GM18502 (cell line): ENCODE data around the gene LARGE1.
A peak's percentile ranks its signal among the peaks of the same experiment; 100 is the strongest.

Experiments
- ATAC-seq: cut with Tn5 transposase; IDR thresholded peaks from one replicate; pipeline ENCODE4 v1.9.1; 2021; ENCODE audit warnings: mild to moderate bottlenecking; ENCODE audit not compliant: unreplicated experiment, poor library complexity

LARGE1 gene

GRCh38 chr22:33315954-33316353 lies 604.3 kb downstream of the LARGE1 start:
- ATAC-seq: no peak

- no peak for ATAC-seq
These were observed 605.2 kb downstream of the LARGE1 start for GRCh38 chr22:33315117-33315516.

GRCh38 chr22:33314316-33314715 lies 606.0 kb downstream of the LARGE1 start:
- ATAC-seq: no peak

GRCh38 chr22:33303099-33303498 lies 617.2 kb downstream of the LARGE1 start:
- ATAC-seq: no peak

GRCh38 chr22:33302549-33302948 lies 617.7 kb downstream of the LARGE1 start:
- ATAC-seq: no peak

- ATAC-seq: peak; percentile 63
These were observed 618.2 kb downstream of the LARGE1 start for GRCh38 chr22:33302049-33302545.

GRCh38 chr22:33300165-33300564 lies 620.1 kb downstream of the LARGE1 start:
- ATAC-seq: no peak

GRCh38 chr22:33299245-33299956 lies 620.9 kb downstream of the LARGE1 start:
- peak; percentile 90 for ATAC-seq

- ATAC-seq: no peak
These were observed 623.3 kb downstream of the LARGE1 start for GRCh38 chr22:33296941-33297340.

- ATAC-seq: no peak
These were observed 632.2 kb downstream of the LARGE1 start for GRCh38 chr22:33288078-33288477.

- no peak for ATAC-seq
These were observed 645.2 kb downstream of the LARGE1 start for GRCh38 chr22:33275073-33275443.

GRCh38 chr22:33274214-33275072 lies 645.8 kb downstream of the LARGE1 start:
- no peak for ATAC-seq

- no peak for ATAC-seq
These were observed 647.4 kb downstream of the LARGE1 start for GRCh38 chr22:33272871-33273270.

GRCh38 chr22:33272180-33272579 lies 648.1 kb downstream of the LARGE1 start:
- ATAC-seq: peak; percentile 14

- peak; percentile 76 for ATAC-seq
These were observed 648.7 kb downstream of the LARGE1 start for GRCh38 chr22:33271390-33272161.

GRCh38 chr22:33270596-33270995 lies 649.7 kb downstream of the LARGE1 start:
- ATAC-seq: no peak

GRCh38 chr22:33261699-33262098 lies 658.6 kb downstream of the LARGE1 start:
- ATAC-seq: no peak

- no peak for ATAC-seq
These were observed 659.8 kb downstream of the LARGE1 start for GRCh38 chr22:33260498-33260897.

GRCh38 chr22:33255791-33256190 lies 664.5 kb downstream of the LARGE1 start:
- no peak for ATAC-seq

GRCh38 chr22:33248948-33249347 lies 671.3 kb downstream of the LARGE1 start:
- no peak for ATAC-seq

GRCh38 chr22:33247758-33248157 lies 672.5 kb downstream of the LARGE1 start:
- peak; percentile 68 for ATAC-seq
